Activated CD4-positive, CD25-positive, alpha-beta regulatory T cell (primary cell): ENCODE data around the gene S100A5.
"Not testable (repeated sequence)": the region's sequence is repeated elsewhere in the genome, so short reads cannot be mapped to it uniquely, and the experiment has no call there.

Experiments
- DNase-seq, 4 experiments: peaks; one replicate each; lab custom pipeline; 2025; lab: John Stamatoyannopoulos, UW

S100A5 gene, protein sequence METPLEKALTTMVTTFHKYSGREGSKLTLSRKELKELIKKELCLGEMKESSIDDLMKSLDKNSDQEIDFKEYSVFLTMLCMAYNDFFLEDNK

DNA sequence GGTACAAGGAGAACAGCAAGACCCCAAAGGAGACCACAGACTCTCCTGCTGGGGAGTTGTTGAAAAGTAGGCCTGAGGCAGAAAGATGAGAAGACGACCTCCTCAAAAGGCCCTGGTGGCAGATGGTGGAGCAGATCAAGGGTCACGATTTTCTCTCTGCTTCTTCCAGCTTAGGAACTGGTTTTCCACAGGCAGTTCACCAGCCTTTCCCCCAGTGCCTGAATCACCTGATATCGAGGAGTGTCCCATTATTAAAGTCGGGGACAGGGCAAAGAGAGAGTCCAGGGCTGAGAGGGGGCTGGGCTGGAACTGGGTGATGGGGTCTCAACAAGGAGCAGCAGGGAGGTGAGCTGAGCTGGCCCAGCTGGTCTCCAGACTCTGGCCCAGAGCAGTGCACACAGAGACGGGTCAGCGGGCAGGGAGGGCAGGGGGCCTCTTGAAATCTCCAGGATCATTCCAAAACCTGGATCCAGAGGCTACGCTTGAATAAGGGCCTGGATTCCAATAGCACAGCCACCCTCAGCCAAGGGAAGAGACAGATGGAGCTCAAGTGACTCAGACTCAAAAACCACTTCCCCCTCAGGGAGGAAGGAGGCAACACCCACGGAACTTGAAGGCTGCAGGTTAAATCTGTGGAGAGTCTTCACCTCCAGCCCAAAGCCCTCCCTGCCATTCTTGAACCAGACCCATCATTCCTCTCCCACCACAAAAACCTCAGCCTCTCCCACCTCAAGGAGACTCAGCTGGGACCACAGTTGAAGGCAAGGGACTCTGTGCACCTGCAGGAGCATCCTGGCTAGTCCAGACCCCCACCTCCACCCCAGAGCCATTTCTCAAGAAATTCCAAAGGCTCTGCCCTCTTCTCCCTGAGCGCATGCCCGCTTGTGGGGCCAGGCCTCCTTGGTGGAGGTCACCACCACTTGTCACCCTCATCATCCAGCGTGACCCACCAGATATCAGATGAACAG is at the start of gene S100A5:
Gene S100A5 (minus strand): TSS at position 541 of the 968 bp plus-strand sequence. CDS start 743 bp downstream, outside the sequence.
- peak in 3 of 4 experiments; percentile 13 to 24 (median 24) for DNase-seq

DNA sequence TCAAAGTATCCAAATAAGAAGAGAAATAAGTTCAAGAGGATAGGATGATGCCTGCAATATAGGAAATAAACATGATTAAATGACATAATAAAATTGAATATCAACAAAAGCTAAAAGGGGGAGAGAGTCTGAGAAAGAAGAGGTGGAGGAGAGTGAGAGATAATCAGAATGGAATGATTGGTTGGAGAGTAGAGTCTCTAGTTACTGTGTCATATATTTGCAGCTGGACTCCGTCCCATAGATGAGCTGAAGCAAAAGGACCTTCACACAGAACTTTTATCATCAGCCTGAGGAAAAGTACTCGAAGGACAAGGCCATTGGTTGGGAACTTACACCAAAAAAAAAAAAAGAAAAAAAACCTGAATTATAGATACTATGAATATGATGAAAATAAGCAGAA is 47.7 kb upstream of the S100A5 start:
- no peak for DNase-seq

- DNase-seq: not testable (repeated sequence)
Measured at GRCh38 chr1:153588033-153588432, 47.3 kb upstream of the S100A5 start.

- no peak for DNase-seq
Measured at GRCh38 chr1:153587314-153587713, 46.6 kb upstream of the S100A5 start.

GRCh38 chr1:153586347-153586746 is 45.6 kb upstream of the S100A5 start:
- DNase-seq: no peak

- DNase-seq: no peak
Measured at GRCh38 chr1:153585006-153585405, 44.3 kb upstream of the S100A5 start.

GRCh38 chr1:153583976-153584375 is 43.2 kb upstream of the S100A5 start:
- no peak for DNase-seq

GRCh38 chr1:153583514-153583913 is 42.8 kb upstream of the S100A5 start:
- not testable (repeated sequence) for DNase-seq

DNA sequence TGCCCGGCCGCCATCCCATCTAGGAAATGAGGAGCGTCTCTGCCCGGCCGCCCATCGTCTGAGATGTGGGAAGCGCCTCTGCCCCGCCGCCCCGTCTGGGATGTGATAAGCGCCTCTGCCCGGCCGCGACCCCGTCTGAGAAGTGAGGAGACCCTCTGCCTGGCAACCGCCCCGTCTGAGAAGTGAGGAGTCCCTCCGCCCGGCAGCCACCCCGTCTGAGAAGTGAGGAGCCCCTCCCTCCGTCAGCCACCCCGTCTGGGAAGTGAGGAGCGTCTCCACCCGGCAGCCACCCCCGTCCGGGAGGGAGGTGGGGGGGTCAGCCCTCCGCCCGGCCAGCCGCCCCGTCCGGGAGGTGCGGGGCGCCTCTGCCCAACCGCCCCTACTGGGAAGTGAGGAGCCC is 42.1 kb upstream of the S100A5 start:
- not testable (repeated sequence) for DNase-seq

DNA sequence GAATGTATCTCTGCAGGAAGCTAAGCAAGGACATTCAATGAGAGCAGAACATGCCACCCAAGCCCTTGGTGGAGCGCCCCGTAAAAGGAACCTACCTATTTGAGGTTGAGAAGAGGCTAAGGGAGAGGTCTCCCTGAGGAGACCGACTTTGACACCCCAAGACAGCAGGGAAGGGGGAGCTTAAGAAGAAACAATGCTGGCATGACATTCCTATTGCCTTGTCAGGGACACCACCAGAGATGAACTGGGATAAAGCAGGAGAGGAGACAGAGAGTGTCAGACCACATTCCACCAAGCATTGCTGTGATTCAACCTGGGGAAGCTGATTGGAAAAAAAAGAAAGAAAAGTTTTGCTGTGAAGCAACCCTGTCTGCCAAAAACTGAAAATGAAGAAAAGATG is 38.2 kb upstream of the S100A5 start:
- no peak for DNase-seq

DNA sequence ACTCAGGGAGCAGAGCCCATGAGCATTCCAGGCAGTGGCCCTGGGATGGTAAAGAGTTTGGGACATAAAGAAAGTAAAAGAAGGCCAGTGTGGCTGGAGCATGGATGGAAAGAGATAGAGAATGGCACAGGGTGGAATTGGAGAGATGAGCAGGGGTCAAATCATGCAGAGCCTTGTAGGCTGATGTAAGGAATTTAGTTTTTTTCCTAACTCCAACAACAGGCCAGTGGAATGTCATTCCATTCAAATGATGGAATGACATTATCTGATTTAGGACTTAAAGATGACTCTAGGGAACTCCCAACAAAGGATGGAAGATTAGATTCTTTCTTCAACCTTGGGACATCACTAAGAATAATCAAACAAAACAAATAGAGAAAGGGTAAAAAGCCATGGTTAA is 37.8 kb upstream of the S100A5 start:
- no peak for DNase-seq

DNA sequence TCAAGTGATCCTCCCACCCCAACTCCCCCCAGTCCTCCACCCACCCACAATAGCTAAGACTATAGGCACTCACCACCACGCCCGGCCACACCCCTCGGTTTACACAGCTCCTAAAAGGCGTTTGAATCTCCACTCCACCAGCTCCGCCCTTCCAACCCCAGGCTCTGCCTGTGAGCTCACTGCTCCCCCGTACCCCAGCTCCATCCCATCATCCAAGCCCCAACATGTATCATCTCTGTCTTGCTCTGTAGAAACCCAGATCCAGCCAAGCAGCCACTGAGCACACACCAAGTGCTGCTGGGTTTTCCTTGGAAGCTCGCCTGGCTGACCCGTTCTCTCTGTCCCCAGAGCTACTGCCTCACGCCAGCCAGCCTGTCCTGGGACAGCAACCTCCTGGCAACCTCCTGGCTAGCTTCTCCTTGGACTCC is 36.9 kb upstream of the S100A5 start:
- no peak for DNase-seq

GRCh38 chr1:153577138-153577537 is 36.4 kb upstream of the S100A5 start:
- no peak for DNase-seq

- not testable (repeated sequence) for DNase-seq
Measured at GRCh38 chr1:153575497-153575896, 34.8 kb upstream of the S100A5 start.

DNA sequence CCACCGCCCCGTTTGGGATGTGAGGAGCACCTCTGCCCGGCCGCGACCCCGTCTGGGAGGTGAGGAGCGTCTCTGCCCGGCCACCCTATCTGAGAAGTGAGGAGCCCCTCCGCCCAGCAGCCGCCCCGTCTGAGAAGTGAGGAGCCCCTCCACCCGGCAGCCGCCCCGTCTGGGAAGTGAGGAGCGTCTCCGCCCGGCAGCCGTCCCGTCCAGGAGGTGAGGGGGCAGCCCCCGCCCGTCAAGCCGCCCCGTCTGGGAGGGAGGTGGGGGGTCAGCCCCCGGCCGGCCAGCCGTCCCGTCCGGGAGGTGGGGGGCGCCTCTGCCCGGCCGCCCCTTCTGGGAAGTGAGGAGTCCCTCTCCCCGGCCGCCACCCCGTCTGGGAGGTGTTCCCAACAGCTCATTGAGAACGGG is 34.4 kb upstream of the S100A5 start:
- not testable (repeated sequence) for DNase-seq

DNA sequence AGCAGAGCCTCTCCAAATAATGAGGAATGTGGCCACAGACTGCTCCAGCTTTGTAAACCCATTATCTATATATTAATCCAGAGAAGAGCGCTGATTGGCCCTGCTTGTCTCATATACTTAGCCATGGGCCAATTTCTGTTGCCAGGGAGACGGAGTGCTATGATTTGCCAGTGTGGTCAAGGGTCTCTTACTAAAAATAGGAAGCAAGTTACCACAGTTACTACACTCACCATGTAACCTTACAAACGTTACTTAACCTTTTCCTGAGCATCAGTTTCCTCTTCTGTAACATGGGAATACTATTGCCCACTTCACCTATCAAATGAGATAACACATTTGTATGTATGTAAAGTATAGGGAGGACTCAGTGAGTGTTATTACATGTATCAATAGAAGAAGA is 32.6 kb upstream of the S100A5 start:
- no peak for DNase-seq

- peak in 2 of 4 experiments; percentile 15 to 19 for DNase-seq
Measured at GRCh38 chr1:153572569-153573015, 31.9 kb upstream of the S100A5 start.

DNA sequence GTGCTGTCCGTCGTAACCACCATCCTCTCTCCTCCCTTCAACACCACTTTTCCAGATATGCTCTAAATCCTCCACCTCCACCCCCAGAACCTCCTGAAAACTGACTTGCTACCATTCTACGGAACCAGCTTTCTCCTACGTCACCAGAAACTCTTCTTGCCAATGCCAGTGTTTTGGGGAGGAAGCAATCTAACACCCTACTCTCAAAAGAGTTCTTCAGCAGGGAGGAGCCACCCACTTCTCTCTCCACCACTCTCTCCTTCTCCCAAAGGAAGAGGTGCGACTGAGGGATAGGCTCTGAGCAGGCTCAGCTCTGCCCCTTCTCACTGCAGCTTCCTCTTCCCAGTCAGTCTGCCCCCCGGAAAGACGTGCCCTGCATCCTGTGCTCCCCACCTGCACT is 31.0 kb upstream of the S100A5 start:
- no peak for DNase-seq

- no peak for DNase-seq
Measured at GRCh38 chr1:153570874-153571273, 30.1 kb upstream of the S100A5 start.

GRCh38 chr1:153569465-153569864 is 28.7 kb upstream of the S100A5 start:
- DNase-seq: no peak

- DNase-seq: peak; percentile 47 to 66 (median 62)
Measured at GRCh38 chr1:153568367-153569099, 27.8 kb upstream of the S100A5 start.

GRCh38 chr1:153567621-153568366 is 27.1 kb upstream of the S100A5 start:
- DNase-seq: peak in 1 of 4 experiments; percentile 12
